Measurements from ENCODE around the gene IL1R2.

Gene IL1R2

GRCh38 chr2:101975171-101975870, 16.4 kb upstream of the IL1R2 start:
- no peak for DNase-seq

DNA sequence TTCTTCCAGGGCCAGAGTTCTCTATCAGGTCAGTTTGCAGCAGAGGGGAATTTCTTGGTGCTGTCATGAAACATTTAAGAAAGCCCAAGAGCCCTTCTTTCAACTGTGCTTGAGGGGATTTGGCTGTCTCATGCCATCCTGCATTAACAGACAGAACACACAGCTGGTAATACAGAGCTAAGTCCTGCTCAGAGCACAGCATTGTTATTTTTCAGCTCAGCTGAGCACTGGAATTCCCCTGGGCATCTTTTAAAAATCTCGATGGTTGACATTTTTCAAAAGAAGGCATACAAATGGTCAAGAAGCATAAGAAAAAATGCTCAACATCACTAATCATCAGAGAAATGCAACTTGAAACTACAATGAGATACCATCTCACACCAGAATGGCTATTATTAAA, 14.9 kb upstream of the IL1R2 start:
- DNase-seq, result no peak

- no peak for DNase-seq
Measured at GRCh38 chr2:101980368-101980767, 11.4 kb upstream of the IL1R2 start.

- DNase-seq, result no peak
Measured at GRCh38 chr2:101981066-101981465, 10.7 kb upstream of the IL1R2 start.

GRCh38 chr2:101981504-101981903, 10.3 kb upstream of the IL1R2 start:
- DNase-seq, result no peak

- DNase-seq, result no peak
Measured at GRCh38 chr2:101982495-101983029, 9.2 kb upstream of the IL1R2 start.

- no peak for DNase-seq
Measured at GRCh38 chr2:101983486-101983885, 8.3 kb upstream of the IL1R2 start.

DNA sequence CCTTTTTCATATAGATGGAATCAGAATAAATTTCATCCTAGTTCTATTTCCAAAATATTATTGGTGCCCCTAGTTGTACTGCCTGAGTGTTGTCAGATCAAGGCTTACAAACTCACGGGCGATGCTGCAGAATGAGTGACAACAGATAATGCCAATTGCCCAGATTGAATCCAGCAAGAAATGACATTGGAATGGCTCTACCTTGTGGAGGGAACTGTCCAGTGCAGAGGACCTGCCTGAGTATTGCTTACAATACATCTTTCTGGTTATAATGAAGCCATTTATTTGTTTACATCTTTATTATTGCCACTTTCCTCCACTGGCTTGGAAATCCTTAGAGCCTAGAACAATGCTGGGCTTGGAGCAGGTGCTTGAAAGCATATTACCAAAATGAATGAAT, 7.8 kb upstream of the IL1R2 start:
- DNase-seq, result no peak

DNA sequence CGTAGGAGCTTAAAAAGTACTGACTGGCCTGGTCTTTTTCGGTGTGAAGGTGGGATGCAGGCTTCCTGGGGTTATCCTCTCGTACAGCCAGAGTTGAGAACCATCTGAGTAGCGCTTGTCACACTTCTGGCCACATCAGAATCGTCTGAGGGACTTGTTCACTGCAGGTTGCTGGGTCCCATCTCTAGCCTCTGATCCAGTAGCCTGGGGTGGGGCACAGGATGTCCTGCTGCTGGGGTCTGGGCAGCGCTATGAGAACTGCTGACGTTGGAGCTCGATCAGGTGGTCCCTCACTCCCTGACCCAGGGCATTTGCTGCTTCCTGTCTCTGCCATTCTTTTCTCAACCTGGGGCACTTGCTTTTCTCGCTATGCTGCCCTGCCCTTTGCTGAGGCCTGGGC, 7.1 kb upstream of the IL1R2 start:
- no peak for DNase-seq

DNA sequence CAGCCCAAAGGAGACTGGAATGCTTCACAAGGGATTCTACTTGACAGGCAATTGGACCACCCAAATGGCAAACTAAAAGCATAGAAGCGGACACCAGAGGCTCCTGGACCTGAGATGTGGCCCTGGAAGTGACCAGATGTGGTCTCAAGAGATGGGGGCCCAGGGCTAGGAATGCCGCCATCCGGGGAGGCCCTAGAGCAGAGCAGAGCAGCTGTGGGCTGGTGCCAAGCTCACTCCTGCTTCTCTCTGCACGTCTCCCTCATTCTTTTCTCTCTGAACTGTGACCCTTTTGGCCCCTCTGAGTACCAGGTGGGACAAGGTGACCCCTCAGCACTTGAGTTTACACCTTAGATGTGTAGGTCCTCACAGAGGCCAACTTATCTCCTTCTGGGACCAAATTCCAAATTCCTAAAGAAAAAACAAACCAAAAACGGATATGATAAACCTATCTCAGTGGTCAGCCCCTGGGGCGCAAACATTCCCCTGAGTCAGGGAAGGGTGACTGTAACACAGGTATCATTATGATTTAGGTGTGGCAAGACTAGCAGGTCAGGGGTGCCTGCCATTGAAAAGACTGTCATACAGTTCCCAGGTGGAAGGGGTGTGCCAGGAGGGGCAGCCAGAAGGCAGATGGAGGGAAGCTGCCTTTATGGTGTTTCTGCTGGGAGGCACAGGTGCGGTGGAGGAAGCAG, 6.5 kb upstream of the IL1R2 start:
- no peak for DNase-seq

DNA sequence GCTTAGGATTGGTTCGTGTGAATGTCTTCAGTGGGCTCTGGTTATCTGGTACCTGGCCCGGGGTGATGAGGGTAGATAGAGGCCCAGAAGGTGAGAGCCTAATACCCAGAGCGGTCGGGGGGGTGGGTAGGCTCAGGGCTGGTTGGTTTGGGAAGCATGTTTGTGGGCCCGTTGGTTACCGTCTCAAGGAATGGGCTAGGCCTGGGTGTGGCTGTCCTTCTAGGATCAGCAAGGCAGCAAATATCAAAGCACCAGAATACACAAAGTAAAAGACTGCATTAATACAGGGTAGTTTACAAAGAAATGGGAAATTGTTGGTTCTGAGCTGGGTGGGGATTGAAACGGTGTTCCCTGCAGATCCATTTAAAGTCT, 6.0 kb upstream of the IL1R2 start:
- DNase-seq, result no peak

DNA sequence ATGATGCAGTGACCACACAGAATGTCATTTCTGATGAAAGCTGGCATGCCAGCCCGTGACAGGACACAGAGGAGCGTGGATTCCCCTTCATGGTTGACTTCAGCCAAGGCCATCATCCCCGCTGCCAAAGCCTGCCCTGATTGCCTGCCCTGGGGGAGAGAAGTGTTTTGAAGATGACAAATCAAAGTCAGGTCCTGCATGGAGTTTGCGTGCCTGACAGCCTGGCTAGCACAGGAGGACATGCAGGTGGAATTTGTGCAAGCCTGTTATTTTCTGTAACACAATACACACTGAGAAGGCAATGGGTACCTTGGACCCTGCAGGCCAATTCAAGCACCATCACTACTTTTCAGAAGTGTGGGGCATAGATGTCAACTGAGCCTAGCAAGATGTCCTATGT, 5.4 kb upstream of the IL1R2 start:
- no peak for DNase-seq

GRCh38 chr2:101986804-101987740, 4.7 kb upstream of the IL1R2 start:
- no peak for DNase-seq

DNA sequence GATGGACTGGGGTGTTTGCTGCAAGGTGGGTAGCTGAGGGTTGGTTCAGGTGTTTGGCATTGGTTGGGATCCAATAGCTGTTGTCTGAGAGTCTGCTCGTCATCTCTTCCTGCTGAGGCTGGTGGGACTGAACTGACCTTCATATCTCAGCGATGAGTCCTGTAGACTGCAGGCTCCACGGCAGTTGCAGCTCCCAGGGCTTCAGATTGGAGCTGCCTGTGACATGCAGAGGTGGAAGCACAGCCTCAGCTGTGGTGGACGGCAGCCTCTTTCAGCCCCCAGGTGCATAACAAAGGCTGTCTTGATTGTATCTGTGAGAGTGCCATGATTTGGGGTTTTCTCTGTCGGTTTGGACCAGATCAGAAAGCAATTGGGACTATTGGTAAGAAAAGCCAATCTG, 3.9 kb upstream of the IL1R2 start:
- no peak for DNase-seq

- no peak for DNase-seq
Measured at GRCh38 chr2:101988541-101988940, 3.2 kb upstream of the IL1R2 start.

DNA sequence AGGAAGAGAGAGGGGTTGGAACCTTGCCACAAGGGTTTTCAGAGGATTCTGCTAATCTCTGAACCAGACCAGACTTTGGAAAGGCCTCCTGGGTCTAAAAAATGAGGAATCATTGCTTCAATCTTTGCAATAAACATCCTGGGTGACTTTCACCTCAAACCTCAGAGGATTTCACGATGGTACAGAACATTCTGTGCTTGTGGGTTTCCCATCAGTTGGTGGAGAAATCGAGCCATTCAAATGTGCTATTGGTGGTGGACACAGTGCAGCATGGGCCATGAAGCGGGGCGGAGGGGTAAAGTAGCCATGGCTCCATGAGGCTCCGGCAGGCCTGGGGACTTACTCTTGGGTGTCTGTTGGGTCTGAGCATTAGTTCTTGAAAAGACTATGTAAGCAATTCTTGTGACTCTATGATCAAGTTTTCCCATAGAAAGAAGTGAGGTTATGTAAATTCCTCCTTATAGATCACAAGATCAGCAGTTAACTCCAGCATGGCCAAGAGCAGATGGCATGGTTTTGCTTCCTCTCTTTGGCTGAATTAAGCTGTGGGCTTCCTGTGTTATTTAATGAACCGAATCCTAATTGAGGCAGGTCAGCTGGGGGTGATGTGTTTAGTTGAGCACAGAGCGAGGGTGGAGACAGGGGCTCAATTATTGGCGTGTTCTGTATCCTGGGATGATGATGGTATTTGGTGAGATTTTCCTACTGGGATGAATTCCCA, 1.9 kb upstream of the IL1R2 start:
- DNase-seq, result no peak

- DNase-seq, result no peak
Measured at GRCh38 chr2:101993772-101994171, 2.0 kb downstream of the IL1R2 start.

DNA sequence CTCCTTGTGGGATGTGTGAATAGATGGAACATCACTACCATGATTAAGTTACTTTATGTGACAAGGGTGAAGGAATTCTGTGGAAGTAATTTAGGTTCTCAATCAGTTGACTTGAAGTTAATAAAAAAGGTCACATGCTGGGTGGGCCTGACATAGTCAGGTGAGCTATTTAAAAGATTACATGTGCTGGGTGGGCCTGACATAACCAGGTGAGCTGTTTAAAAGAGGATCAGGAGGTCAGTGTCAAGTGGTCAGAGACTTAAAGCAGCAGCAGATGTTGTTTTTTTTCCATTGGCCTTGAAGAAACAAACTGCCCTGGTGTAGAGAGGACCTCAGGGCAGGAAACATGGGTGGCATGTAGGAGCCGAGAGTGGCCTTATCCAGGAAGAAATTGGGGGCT, 3.3 kb downstream of the IL1R2 start:
- DNase-seq, result no peak

GRCh38 chr2:101995804-101996203, 4.0 kb downstream of the IL1R2 start:
- no peak for DNase-seq

DNA sequence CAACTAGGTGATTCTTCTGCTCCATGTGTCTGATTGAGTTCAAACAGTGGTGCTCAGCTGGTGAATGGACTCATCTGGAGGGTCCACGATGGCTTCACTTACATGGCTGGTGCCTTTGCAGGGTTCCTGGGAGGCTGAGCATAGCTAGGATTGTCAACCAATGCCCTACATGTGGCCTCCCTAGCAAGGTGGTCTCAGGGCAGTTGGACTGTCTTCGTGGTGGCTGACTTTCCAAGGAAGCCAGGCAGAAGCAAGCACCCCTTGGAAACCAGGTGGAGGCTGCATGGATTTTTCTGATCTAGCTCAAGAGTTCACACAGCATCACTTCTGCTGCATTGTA, 6.8 kb downstream of the IL1R2 start:
- DNase-seq, result no peak

DNA sequence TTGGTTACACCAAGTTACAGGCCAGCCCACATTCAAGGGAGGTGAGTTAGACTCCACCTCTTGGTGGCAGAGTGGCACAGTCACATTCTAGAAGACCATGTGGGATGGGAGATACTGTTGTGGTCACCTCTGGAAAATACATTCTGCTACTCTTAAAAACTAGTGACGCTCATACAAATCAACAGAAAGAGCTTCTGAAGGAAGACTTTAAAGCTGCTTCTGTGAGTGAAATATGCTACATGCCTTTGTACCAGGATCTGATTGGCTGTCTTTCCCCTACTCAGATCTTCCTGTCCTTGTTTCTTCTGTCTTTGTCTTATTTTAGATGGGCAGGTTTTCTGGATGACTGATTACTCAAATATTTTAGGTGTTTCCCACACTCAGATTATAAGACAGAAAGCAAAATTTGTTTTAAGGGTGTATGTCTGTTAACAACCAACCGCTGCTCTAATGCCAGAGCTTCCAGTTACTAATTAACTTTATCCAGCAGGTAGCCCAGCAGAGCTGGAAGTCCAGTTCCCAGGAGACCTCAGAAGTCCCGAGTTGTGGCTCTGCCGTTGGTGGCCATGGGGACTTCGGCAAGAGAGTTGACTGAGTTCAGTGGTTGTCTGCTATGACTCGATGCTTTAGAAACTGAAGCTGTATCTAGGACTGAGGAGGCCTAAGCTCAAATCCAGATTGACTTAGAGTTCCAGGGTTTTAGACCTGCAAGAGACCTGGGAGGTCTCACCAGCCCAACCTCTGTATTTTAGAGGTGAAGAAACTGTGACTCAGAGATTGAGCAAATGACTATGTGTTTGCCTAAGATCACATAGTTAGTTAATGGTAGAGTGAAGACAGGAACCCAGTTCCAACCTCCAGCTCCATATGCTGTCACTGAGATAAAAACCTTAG, 7.4 kb downstream of the IL1R2 start:
- no peak for DNase-seq

DNA sequence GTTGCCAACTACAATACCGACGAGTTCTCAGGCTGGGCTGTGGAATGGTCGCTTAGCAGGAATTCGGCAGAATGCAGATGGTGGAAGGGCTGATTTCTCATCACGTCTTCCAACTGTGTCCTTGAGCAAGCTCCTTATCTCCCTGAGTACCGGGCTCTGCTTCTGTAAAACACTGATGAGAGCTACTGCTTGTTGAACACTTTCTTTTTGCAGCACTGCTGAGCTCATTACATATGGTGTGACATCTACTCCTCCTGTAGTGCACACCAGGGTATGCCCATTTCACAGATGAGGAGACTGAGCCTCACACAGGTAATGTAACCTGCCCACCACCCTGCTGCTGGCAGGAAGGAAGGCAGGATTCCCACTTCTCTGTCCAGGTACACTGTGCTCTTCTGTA, 8.3 kb downstream of the IL1R2 start:
- no peak for DNase-seq

All from DMS 273 treated with DMSO at 0.1 percent for 48 hours (cell line).